ENCODE data around the gene ZIM2.

DNA sequence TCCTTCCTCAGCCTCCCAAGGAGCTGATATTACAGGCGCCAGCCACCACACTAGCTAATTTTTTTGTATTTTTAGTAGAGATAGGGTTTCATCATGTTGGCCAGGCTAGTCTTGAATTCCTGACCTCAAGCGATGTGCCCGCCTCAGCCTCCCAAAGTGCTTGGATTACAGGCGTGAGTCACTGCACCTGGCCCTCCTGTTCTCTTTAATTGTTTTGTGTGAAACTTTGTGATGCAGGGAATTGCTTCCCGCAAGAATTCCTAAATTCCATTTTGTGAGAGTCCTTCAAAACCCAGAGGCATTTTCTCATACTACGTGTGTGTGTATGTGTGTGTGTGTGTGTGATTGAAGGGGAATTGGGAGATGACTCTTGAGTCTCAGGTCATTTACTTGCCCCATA lies 104.0 kb downstream of the ZIM2 start:
- TF ChIP-seq, protein P1, sequence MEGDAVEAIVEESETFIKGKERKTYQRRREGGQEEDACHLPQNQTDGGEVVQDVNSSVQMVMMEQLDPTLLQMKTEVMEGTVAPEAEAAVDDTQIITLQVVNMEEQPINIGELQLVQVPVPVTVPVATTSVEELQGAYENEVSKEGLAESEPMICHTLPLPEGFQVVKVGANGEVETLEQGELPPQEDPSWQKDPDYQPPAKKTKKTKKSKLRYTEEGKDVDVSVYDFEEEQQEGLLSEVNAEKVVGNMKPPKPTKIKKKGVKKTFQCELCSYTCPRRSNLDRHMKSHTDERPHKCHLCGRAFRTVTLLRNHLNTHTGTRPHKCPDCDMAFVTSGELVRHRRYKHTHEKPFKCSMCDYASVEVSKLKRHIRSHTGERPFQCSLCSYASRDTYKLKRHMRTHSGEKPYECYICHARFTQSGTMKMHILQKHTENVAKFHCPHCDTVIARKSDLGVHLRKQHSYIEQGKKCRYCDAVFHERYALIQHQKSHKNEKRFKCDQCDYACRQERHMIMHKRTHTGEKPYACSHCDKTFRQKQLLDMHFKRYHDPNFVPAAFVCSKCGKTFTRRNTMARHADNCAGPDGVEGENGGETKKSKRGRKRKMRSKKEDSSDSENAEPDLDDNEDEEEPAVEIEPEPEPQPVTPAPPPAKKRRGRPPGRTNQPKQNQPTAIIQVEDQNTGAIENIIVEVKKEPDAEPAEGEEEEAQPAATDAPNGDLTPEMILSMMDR (IDR thresholded peaks at IDR 0.05; ENCODE audit: low read depth, low read length), result no peak
- no peak for TF ChIP-seq EZH2phosphoT487 (IDR thresholded peaks at IDR 0.05; ENCODE audit: low read depth)
